ENCODE measurements around the gene CEP290. TPM values are rescaled to one million over a fixed set of nuclear protein-coding genes. Genes with fewer than 3 reads are reported as not detected.

Gene CEP290
- total and polyA plus RNA-seq, 2 of the 13 experiments (the other 11 are each of a cell fraction or from before 2014, with no cell fraction given) = 2.4 to 10.8 TPM

- TF ChIP-seq ZNF614 (CRISPR knock-in tag; IDR thresholded peaks at IDR 0.05; ENCODE audit: borderline replicate concordance) = peak; percentile 70; the same call in 1 of the 2 replicates
- peak; percentile 59; the same call in 1 of the 2 replicates for TF ChIP-seq SALL2 (CRISPR knock-in tag; IDR thresholded peaks at IDR 0.05)
- TF ChIP-seq, protein P1, sequence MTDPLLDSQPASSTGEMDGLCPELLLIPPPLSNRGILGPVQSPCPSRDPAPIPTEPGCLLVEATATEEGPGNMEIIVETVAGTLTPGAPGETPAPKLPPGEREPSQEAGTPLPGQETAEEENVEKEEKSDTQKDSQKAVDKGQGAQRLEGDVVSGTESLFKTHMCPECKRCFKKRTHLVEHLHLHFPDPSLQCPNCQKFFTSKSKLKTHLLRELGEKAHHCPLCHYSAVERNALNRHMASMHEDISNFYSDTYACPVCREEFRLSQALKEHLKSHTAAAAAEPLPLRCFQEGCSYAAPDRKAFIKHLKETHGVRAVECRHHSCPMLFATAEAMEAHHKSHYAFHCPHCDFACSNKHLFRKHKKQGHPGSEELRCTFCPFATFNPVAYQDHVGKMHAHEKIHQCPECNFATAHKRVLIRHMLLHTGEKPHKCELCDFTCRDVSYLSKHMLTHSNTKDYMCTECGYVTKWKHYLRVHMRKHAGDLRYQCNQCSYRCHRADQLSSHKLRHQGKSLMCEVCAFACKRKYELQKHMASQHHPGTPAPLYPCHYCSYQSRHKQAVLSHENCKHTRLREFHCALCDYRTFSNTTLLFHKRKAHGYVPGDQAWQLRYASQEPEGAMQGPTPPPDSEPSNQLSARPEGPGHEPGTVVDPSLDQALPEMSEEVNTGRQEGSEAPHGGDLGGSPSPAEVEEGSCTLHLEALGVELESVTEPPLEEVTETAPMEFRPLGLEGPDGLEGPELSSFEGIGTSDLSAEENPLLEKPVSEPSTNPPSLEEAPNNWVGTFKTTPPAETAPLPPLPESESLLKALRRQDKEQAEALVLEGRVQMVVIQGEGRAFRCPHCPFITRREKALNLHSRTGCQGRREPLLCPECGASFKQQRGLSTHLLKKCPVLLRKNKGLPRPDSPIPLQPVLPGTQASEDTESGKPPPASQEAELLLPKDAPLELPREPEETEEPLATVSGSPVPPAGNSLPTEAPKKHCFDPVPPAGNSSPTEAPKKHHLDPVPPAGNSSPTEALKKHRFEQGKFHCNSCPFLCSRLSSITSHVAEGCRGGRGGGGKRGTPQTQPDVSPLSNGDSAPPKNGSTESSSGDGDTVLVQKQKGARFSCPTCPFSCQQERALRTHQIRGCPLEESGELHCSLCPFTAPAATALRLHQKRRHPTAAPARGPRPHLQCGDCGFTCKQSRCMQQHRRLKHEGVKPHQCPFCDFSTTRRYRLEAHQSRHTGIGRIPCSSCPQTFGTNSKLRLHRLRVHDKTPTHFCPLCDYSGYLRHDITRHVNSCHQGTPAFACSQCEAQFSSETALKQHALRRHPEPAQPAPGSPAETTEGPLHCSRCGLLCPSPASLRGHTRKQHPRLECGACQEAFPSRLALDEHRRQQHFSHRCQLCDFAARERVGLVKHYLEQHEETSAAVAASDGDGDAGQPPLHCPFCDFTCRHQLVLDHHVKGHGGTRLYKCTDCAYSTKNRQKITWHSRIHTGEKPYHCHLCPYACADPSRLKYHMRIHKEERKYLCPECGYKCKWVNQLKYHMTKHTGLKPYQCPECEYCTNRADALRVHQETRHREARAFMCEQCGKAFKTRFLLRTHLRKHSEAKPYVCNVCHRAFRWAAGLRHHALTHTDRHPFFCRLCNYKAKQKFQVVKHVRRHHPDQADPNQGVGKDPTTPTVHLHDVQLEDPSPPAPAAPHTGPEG (CRISPR knock-in tag; IDR thresholded peaks at IDR 0.05) = 0 out of 2 replicates have a peak, but pooled peaks have one; percentile 37
- no peak for TF ChIP-seq SNAPC5 (CRISPR knock-in tag; IDR thresholded peaks at IDR 0.05; ENCODE audit: borderline replicate concordance)
- 0 out of 2 replicates have a peak, but pooled peaks have one; percentile 31 for TF ChIP-seq HIVEP1 (CRISPR knock-in tag; IDR thresholded peaks at IDR 0.05)
- peak; percentile 92 for TF ChIP-seq ZFP90 (CRISPR knock-in tag; IDR thresholded peaks at IDR 0.05; ENCODE audit: borderline replicate concordance)
- no peak for TF ChIP-seq NFE2L2 (IDR thresholded peaks at IDR 0.05; ENCODE audit: low read length)
- TF ChIP-seq BORCS8-MEF2B (CRISPR knock-in tag; IDR thresholded peaks at IDR 0.05) = peak; percentile 80
- TF ChIP-seq MEF2D (CRISPR knock-in tag; IDR thresholded peaks at IDR 0.05) = peak; percentile 39; the same call in 1 of the 2 replicates
- TF ChIP-seq, protein P2, sequence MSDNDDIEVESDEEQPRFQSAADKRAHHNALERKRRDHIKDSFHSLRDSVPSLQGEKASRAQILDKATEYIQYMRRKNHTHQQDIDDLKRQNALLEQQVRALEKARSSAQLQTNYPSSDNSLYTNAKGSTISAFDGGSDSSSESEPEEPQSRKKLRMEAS (IDR thresholded peaks at IDR 0.05) = peak; percentile 80
- TF ChIP-seq ZNF329 (CRISPR knock-in tag; IDR thresholded peaks at IDR 0.05; ENCODE audit: low read depth) = peak; percentile 83; the same call in 1 of the 2 replicates
- peak; percentile 90 for TF ChIP-seq DMAP1 (CRISPR knock-in tag; IDR thresholded peaks at IDR 0.05)
- peak; percentile 86; the same call in 1 of the 2 replicates for TF ChIP-seq MXD1 (CRISPR knock-in tag; IDR thresholded peaks at IDR 0.05)
- TF ChIP-seq, protein P3, sequence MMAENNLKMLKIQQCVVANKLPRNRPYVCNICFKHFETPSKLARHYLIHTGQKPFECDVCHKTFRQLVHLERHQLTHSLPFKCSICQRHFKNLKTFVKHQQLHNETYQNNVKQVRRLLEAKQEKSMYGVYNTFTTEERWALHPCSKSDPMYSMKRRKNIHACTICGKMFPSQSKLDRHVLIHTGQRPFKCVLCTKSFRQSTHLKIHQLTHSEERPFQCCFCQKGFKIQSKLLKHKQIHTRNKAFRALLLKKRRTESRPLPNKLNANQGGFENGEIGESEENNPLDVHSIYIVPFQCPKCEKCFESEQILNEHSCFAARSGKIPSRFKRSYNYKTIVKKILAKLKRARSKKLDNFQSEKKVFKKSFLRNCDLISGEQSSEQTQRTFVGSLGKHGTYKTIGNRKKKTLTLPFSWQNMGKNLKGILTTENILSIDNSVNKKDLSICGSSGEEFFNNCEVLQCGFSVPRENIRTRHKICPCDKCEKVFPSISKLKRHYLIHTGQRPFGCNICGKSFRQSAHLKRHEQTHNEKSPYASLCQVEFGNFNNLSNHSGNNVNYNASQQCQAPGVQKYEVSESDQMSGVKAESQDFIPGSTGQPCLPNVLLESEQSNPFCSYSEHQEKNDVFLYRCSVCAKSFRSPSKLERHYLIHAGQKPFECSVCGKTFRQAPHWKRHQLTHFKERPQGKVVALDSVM (CRISPR knock-in tag; IDR thresholded peaks at IDR 0.05) = no peak; the same call in 1 of the 2 replicates
- no peak for TF ChIP-seq ZFP36 (IDR thresholded peaks at IDR 0.05; ENCODE audit: borderline replicate concordance, low read depth, low read length, partially characterized antibody)
- peak; percentile 63; the same call in 1 of the 2 replicates for TF ChIP-seq SUZ12 (IDR thresholded peaks at IDR 0.05; ENCODE audit: low read depth, low read length)
- TF ChIP-seq NCOR1 (IDR thresholded peaks at IDR 0.05; ENCODE audit: borderline replicate concordance, low read length) = no peak
- peak; percentile 76; the same call in 1 of the 2 replicates for TF ChIP-seq BRD4 (CRISPR knock-in tag; IDR thresholded peaks at IDR 0.05)
- peak; percentile 95 for TF ChIP-seq POLR2AphosphoS5 (IDR thresholded peaks at IDR 0.05; ENCODE audit: low read depth, low read length)
- peak; percentile 67; the same call in 1 of the 2 replicates for TF ChIP-seq MXD4 (CRISPR knock-in tag; IDR thresholded peaks at IDR 0.05)
- TF ChIP-seq ZNF441 (CRISPR knock-in tag; IDR thresholded peaks at IDR 0.05; ENCODE audit: borderline replicate concordance) = peak; percentile 49; the same call in 1 of the 2 replicates
- no peak for TF ChIP-seq ZNF431 (CRISPR knock-in tag; IDR thresholded peaks at IDR 0.05; ENCODE audit: borderline replicate concordance, low read depth)
These were observed 106.5 kb downstream of the CEP290 start (continued) for GRCh38 chr12:88035271-88035906.
